HepG2 (cell line): ENCODE measurements around the gene ZNF234. TPM values are rescaled to one million over a fixed set of nuclear protein-coding genes. Genes with fewer than 3 reads are reported as not detected.

Source experiments
- BRCA1 ChIP-seq: sonication (generic); formaldehyde crosslinking; IDR thresholded peaks from 2 replicates; pipeline ENCODE4 v1.4.0; 2020; ENCODE audit warnings: missing genetic modification reagents
- CREM ChIP-seq, 2 experiments: sonication (generic) in 1 of 2; formaldehyde crosslinking in 1 of 2; IDR thresholded peaks; 2 replicates each; pipeline versions ENCODE4 v1.4.0 to v1.6.1; 2016 to 2020; ENCODE audit warnings: antibody characterized with exemption in 1 of 2, mild to moderate bottlenecking in 1 of 2, missing genetic modification reagents in 1 of 2
- ETS1 ChIP-seq: sonication (generic); formaldehyde crosslinking; IDR thresholded peaks from 2 replicates; pipeline ENCODE4 v1.4.0; 2020; ENCODE audit warnings: missing genetic modification reagents
- FOXJ3 ChIP-seq: sonication (generic); formaldehyde crosslinking; IDR thresholded peaks from 2 replicates; pipeline ENCODE4 v1.4.0; 2020; ENCODE audit warnings: missing genetic modification reagents, mild to moderate bottlenecking, borderline replicate concordance
- HNF1A ChIP-seq, 2 experiments: sonication (generic) in 1 of 2; formaldehyde crosslinking in 1 of 2; IDR thresholded peaks; 2 replicates each; pipeline versions ENCODE4 v1.4.0 to v1.6.1; 2016 to 2020; ENCODE audit warnings: borderline replicate concordance in 1 of 2, low read depth in 1 of 2, mild to moderate bottlenecking in 1 of 2, missing genetic modification reagents in 1 of 2
- HOXA5 ChIP-seq: sonication (generic); formaldehyde crosslinking; IDR thresholded peaks from 2 replicates; pipeline ENCODE4 v1.4.0; 2020; ENCODE audit warnings: missing genetic modification reagents
- MAF1 ChIP-seq: sonication (generic); formaldehyde crosslinking; IDR thresholded peaks from 2 replicates; pipeline ENCODE4 v1.5.0; 2020; ENCODE audit warnings: missing genetic modification reagents, borderline replicate concordance
- MEF2D ChIP-seq: sonication (generic); formaldehyde crosslinking; IDR thresholded peaks from 2 replicates; pipeline ENCODE4 v1.5.1; 2020; ENCODE audit warnings: mild to moderate bottlenecking, missing genetic modification reagents
- MXI1 ChIP-seq: IDR thresholded peaks from 3 replicates; pipeline ENCODE4 v1.6.1; 2012; ENCODE audit warnings: low read depth, low read length, inconsistent platforms, borderline replicate concordance
- NCOR1 ChIP-seq: fragments of 200-600 bp; sonication (generic); IDR thresholded peaks from 2 replicates; pipeline ENCODE4 v1.7.0; 2017; ENCODE audit warnings: antibody characterized with exemption, low read length, borderline replicate concordance
- SAP130 ChIP-seq: IDR thresholded peaks from 2 replicates; pipeline ENCODE4 v1.6.1; 2016; ENCODE audit warnings: low read depth
- TEF ChIP-seq: sonication (generic); formaldehyde crosslinking; IDR thresholded peaks from 2 replicates; pipeline ENCODE4 v1.5.0; 2020; ENCODE audit warnings: missing genetic modification reagents
- TFAP4 ChIP-seq: sonication (generic); IDR thresholded peaks from 2 replicates; pipeline ENCODE4 v1.6.1; 2016; ENCODE audit warnings: low read depth, borderline replicate concordance
- TFDP2 ChIP-seq: sonication (generic); formaldehyde crosslinking; IDR thresholded peaks from 2 replicates; pipeline ENCODE4 v1.4.0; 2020; ENCODE audit warnings: missing genetic modification reagents
- ZFP90 ChIP-seq: sonication (generic); formaldehyde crosslinking; IDR thresholded peaks from 2 replicates; pipeline ENCODE4 v1.8.0; 2022; ENCODE audit warnings: missing genetic modification reagents, mild to moderate bottlenecking, inconsistent platforms, borderline replicate concordance
- ZNF781 ChIP-seq: sonication (generic); formaldehyde crosslinking; IDR thresholded peaks from 2 replicates; pipeline ENCODE4 v1.5.1; 2020; ENCODE audit warnings: borderline replicate concordance, mild to moderate bottlenecking, missing genetic modification reagents; ENCODE audit errors: not compliant biosample characterization
- polyA plus RNA-seq, 8 experiments: library from polyadenylated mRNA; depleted of rRNA in 3 of 8; stranded (reverse) in 7 of 8; unstranded in 1 of 8; fragments of >200 nt; fragmentation: Illumina TruSeq in 4 of 8; extraction: Trizol in 4 of 8; gene quantifications; 2 replicates each; pipeline versions ENCODE4 v1.2.1 to v1.2.3, GENCODE V29; 2011 to 2016; ENCODE audit warnings: low read depth in 4 of 8, missing spikeins in 1 of 8, mixed read lengths in 1 of 8; ENCODE audit not compliant: insufficient read depth in 1 of 8
- total RNA-seq, 5 experiments: library from RNA; depleted of rRNA; stranded (reverse); fragments of >200 nt; fragmentation: Illumina TruSeq; extraction: Trizol; gene quantifications; 2 replicates each; pipeline ENCODE4 v1.2.3, GENCODE V29; 2016; ENCODE audit warnings: low read depth in 1 of 5
- TF ChIP-seq, protein P1 (sequence below): IDR thresholded peaks from 2 replicates; pipeline ENCODE4 v1.6.1; 2016; ENCODE audit warnings: missing compliant biosample characterization, missing genetic modification reagents, borderline replicate concordance

Gene ZNF234
- total and polyA plus RNA-seq, 2 of the 13 experiments (the other 11 are each of a cell fraction or from before 2014, with no cell fraction given): 3.5 to 11.2 TPM

DNA sequence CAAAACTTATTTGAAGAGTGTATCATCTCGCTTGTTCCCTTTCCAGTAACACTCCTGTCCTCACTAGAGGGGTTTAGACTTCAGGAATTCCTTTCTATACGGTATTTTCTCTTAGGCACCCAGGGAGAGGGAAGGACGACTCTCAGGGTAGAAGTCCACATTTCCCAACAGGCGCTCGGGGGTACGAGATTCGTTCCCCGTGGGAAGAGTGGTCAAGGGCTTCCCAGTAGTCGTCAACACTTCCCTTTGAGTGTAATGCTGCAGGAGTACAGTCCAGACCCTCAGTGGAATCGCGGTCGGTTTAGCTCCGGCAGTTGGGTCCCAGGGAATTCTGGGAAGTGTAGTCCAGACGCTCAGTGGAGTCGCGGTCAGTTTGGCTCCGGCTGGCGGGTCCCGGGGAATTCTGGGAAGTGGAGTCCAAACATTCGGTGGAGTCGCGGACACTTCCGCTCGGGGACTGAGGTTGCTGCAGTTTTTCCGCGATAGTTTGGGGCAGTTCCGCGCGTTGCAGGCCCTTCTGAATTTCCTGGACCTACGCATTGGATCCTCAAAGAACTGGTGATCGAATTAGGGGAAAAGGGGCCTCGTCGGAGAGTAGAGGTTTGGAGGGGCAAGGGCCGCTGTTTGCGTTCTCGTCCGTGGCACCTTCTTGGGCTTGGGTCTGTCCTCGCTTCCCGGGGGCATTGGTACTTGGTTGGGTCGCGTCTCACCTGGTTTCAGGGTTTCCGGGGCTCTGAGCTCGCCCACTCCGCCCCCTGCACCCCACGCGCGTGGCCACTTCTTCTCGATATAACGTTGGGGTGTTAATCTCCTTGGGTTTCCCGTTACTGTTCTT is 47.2 kb upstream of the ZNF234 start, which contains the start of gene ZNF224 (continued):
- no peak for TF ChIP-seq MAF1 (CRISPR knock-in tag)
- TF ChIP-seq TFAP4: peak; percentile 34; the same call in 1 of the 2 replicates
- TF ChIP-seq ETS1 (CRISPR knock-in tag): no peak
- TF ChIP-seq ZFP90 (CRISPR knock-in tag): peak; percentile 91
- TF ChIP-seq FOXJ3 (CRISPR knock-in tag): peak; percentile 66; the same call in 1 of the 2 replicates
- peak; percentile 99 for TF ChIP-seq CREM (IDR thresholded peaks at IDR 0.05)
- TF ChIP-seq CREM (CRISPR knock-in tag; IDR thresholded peaks at IDR 0.05): no peak
- TF ChIP-seq TEF: 0 out of 2 replicates have a peak, but pooled peaks have one; percentile 29
- peak; percentile 88 for TF ChIP-seq SAP130 (CRISPR knock-in tag)
- TF ChIP-seq NCOR1: peak; percentile 46; the same call in 1 of the 2 replicates
- TF ChIP-seq BRCA1 (CRISPR knock-in tag): 0 out of 2 replicates have a peak, but pooled peaks have one; percentile 54
- TF ChIP-seq ZNF781 (CRISPR knock-in tag): peak; percentile 38
- TF ChIP-seq, protein P1, sequence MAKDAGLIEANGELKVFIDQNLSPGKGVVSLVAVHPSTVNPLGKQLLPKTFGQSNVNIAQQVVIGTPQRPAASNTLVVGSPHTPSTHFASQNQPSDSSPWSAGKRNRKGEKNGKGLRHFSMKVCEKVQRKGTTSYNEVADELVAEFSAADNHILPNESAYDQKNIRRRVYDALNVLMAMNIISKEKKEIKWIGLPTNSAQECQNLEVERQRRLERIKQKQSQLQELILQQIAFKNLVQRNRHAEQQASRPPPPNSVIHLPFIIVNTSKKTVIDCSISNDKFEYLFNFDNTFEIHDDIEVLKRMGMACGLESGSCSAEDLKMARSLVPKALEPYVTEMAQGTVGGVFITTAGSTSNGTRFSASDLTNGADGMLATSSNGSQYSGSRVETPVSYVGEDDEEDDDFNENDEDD: peak; percentile 47; the same call in 1 of the 2 replicates
- peak; percentile 70; the same call in 1 of the 3 replicates for TF ChIP-seq MXI1
- no peak for TF ChIP-seq HNF1A (IDR thresholded peaks at IDR 0.05; ENCODE audit: low read depth)
- peak; percentile 18; the same call in 1 of the 2 replicates for TF ChIP-seq HNF1A (CRISPR knock-in tag; IDR thresholded peaks at IDR 0.05; ENCODE audit: borderline replicate concordance)
- peak; percentile 66; the same call in 1 of the 2 replicates for TF ChIP-seq TFDP2 (CRISPR knock-in tag)
- no peak for TF ChIP-seq MEF2D (CRISPR knock-in tag)
- TF ChIP-seq HOXA5 (CRISPR knock-in tag): peak; percentile 70; the same call in 1 of the 2 replicates
